NCI-H187 (cell line): Measurements from ENCODE around the gene PPP2R2B.

Experiments used
- DNase-seq, 2 experiments: peaks; one replicate each; lab custom pipeline; 2025; lab: John Stamatoyannopoulos, UW

PPP2R2B gene

GRCh38 chr5:146825033-146825432 is 53.5 kb downstream of the PPP2R2B start:
- no peak for DNase-seq

GRCh38 chr5:146821732-146822131 is 56.8 kb downstream of the PPP2R2B start:
- no peak for DNase-seq

DNA sequence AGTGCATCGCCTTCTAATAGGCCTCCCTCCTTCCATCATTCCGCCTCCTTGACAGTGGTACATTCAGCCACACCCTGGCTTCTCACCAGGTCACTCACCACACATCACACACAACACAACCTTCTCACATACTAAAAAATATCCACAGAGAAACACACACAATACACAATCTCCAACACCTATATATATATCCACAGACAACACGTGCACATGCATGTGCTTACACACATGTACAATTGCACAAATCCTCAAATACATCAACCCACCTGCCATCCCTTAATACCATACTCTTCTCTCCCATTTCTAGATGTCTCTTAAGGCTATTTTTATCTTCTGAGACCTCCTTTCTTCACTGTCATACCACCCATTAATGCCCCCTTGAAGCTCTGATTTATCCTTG is 57.6 kb downstream of the PPP2R2B start:
- no peak for DNase-seq

DNA sequence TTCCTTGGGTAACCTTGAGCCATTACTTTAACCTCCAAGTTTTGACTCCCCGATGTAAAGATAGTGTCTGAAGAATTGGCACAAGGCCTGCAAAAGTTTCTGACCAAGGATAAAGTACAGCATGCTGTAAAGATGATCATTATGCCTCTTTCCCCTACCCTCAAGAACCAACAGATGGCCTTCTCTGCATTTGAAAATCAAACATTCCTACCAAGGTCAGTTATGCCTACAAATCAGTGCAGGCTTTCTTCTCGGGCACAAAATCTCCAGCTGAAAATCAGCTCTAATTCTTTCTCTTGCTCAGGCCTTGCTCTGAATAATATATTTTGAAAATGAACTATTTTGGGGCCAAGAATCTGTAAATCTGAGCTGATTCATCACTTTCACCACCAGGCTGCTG is 59.7 kb downstream of the PPP2R2B start:
- no peak for DNase-seq

GRCh38 chr5:146817973-146818372 is 60.6 kb downstream of the PPP2R2B start:
- DNase-seq = no peak

DNA sequence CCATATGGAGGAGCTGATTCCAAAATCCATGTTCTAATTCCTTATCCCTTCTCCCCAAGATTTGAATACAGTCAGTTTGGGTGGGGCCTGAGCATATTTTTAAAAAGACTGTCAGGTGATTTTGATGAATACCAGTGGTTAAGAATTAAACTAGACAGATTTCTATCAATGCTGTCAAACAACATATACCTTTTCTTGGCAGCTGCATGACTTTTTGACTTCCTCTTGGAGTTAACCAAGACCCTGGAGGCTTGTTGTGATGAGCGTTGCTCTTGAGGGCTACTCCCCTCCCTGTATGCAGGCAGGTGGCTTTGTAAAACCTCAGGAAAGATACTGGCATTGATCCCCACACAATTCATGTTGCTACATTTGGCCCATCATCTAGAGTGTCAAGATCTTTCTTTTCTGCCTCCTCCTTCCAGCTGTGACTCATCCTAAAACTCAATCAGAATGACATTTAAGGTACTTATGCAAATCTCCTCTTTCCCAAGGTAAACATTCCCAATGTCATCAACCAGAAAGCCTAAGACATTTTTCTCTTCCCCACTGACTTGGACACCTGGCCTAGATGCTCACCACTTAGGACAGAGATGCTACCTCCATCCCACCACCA is 61.7 kb downstream of the PPP2R2B start:
- DNase-seq = peak in 1 of 2 experiments; percentile 33

- no peak for DNase-seq
Measured at GRCh38 chr5:146815411-146815810, 63.1 kb downstream of the PPP2R2B start.

- DNase-seq = no peak
Measured at GRCh38 chr5:146813346-146814157, 65.0 kb downstream of the PPP2R2B start.

DNA sequence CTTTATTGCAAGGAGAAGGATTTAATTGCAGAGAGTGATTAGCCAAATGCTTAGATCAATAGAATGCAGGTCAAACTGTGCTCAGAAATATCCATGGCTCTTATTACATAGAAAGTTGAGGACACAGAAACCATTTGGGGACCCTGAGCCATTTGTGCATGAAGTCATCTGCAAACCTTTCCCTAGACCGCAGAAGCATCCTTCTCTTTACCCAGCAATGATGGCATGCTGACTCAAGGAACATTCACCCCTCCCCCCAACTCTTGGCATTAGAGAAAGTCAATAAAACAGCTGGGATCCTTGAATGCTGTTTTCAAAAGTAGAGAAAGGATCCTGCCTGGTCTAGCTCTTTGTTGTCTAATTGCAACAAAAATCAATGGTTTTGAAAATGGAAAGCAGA is 73.5 kb downstream of the PPP2R2B start:
- DNase-seq = peak in 1 of 2 experiments; percentile 12

- DNase-seq = no peak
Measured at GRCh38 chr5:146802945-146803522, 75.5 kb downstream of the PPP2R2B start.

GRCh38 chr5:146799671-146800070 is 78.9 kb downstream of the PPP2R2B start:
- DNase-seq = no peak

DNA sequence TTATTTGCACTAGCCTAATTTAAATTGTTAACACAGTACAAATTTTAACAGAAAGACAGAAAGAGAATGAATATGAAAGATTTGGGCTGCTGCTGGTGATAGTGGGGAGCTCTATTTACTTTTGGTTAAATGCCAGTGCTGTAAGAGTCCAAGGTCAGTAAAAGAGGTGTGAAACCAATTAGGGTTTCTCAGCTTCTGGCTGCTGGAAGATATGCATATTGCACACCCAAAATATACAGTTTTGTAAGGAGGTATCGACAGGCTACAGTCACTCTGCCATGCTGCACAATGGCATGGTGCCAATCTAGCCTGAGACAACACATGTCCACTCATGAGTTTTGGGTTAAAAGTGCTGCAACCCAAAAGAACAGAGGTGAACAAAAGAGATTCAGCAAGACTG is 79.3 kb downstream of the PPP2R2B start:
- no peak for DNase-seq

DNA sequence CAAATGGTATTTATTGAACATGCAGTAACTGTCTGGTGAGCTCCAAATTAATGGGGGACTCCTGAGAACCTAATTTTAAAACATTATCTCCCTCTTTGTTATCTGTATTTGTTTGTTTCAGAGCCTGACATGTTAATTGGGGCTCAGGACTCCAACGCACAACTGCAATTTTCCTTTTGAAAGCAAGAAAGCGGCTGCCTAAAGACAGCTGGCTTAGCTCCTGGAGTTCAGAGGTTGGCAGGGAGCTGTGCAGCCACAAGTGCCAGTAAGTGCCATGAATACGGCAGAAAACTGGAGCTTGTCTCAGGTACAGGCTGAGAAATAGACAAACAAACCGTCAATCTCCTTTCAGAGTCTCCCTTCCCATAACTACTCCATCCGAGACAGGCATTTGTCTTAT is 80.9 kb downstream of the PPP2R2B start:
- DNase-seq = peak; percentile 43 to 51

DNA sequence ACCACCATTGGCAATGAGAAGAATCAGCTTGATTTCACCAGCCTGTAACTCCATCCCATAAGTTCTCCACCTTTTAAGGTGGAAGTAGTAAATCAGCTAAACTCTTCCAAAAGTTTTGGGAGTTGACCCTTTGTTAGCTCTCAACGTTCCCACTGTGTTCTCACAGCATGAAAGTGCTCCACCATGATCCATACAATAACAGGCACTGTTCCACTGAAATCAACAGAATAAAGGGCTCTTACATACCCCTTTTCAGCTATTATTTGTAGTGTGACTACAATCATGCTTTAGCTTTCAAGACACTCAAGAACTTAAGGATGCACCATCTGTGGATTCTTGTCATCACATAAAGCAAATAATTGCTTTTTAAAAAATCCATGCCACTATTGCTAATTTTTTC is 81.6 kb downstream of the PPP2R2B start:
- no peak for DNase-seq

DNA sequence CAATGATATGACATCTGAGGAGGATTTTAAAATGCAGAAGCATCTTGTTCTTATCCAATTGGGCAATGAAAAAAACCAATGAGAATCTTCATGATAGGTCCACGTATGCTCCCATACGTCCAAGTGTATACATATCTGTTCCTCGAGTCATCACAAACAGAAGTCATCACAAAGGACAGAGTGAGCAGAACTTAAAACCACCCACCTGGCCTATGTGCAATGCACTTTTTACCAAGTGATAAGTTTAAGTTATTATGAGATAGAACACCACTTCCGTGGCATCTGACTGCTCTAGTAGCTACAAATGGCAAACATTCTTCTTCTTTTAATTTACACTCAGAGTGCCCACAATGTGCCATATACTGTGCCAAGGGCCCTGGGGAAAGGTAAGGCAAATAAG is 82.4 kb downstream of the PPP2R2B start:
- no peak for DNase-seq

GRCh38 chr5:146794326-146795029 is 84.1 kb downstream of the PPP2R2B start:
- no peak for DNase-seq

DNA sequence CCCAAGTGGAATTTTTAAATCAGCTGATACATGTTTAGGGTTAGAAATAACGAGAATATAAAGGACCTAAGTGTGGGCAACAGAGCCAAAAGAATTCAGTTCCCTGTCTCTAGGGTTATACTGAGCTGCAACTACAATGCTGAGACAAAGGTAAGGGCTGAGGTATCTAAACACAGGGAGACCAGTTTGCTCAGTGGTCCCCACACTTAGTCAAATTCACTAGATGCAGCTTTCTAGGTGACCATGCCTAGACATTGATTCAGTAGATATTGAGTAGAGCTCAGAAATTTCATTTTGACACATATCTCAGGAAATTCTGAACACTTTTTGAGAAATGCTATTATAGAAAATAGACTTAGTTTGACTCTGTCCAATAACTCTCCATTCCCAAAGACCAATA is 84.8 kb downstream of the PPP2R2B start:
- DNase-seq = no peak

DNA sequence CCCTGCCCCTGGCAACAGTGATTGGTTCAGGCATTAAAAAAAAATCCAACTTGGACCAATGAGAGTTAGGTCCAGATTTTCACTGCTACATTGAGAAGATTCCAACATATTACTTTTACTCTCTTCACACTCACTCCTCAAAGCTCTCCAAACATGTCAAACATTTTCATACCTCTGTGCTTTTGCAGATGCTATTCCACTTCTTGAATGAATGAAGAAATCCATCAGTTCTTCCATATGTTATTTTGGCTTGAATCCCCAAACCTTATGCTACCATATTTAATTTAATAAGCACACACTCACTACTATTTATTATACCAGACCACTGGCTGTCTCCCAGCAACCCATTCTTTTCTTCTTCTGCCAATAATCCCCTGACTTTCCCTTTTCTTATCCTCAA is 87.1 kb downstream of the PPP2R2B start:
- DNase-seq = no peak

- no peak for DNase-seq
Measured at GRCh38 chr5:146789712-146790653, 88.6 kb downstream of the PPP2R2B start.

- no peak for DNase-seq
Measured at GRCh38 chr5:146788898-146789297, 89.7 kb downstream of the PPP2R2B start.

DNA sequence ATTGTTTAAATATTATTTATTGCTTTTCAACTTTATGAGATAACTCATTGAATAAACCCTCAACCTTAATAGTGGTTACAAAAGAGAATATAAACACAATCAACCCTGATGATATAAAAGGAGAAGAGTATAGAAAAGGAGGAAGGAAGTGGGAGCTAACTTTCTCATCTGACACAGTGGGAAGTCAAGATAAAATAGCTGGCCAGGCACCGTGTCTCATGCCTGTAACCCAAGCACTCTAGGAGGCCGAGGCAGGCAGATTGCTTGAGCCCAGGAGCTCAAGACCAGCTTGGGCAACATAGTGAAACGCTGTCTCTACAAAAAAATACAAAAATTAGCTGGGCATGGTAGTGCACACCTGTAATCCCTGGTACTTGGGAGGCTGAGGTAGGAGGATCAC is 93.5 kb downstream of the PPP2R2B start:
- DNase-seq = no peak

- DNase-seq = no peak
Measured at GRCh38 chr5:146781157-146781556, 97.4 kb downstream of the PPP2R2B start.
